GM18498 (cell line): ENCODE data around the gene CCDC12.

Experiments used
- ATAC-seq: cut with Tn5 transposase; IDR thresholded peaks from one replicate; pipeline ENCODE4 v1.9.1; 2021; ENCODE audit warnings: mild to moderate bottlenecking, moderate library complexity; ENCODE audit not compliant: unreplicated experiment

CCDC12 gene

DNA sequence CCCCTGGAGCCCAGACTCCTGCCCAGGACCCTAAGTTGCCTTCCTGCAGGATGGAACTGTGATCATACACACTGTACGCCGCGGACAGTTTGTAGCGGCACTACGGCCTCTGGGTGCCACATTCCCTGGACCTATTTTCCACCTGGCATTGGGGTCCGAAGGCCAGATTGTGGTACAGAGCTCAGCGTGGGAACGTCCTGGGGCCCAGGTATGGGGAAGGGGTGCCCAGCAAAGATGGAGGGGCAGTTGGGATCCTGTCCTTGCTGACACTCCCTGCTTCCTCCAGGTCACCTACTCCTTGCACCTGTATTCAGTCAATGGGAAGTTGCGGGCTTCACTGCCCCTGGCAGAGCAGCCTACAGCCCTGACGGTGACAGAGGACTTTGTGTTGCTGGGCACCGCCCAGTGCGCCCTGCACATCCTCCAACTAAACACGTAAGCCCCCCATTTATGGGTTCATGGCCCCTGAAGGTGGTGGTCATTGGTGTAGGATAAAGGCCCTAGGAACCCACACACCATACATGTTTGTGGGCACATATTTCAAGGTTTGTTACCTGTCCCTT, 31.8 kb upstream of the CCDC12 start:
- ATAC-seq: no peak

DNA sequence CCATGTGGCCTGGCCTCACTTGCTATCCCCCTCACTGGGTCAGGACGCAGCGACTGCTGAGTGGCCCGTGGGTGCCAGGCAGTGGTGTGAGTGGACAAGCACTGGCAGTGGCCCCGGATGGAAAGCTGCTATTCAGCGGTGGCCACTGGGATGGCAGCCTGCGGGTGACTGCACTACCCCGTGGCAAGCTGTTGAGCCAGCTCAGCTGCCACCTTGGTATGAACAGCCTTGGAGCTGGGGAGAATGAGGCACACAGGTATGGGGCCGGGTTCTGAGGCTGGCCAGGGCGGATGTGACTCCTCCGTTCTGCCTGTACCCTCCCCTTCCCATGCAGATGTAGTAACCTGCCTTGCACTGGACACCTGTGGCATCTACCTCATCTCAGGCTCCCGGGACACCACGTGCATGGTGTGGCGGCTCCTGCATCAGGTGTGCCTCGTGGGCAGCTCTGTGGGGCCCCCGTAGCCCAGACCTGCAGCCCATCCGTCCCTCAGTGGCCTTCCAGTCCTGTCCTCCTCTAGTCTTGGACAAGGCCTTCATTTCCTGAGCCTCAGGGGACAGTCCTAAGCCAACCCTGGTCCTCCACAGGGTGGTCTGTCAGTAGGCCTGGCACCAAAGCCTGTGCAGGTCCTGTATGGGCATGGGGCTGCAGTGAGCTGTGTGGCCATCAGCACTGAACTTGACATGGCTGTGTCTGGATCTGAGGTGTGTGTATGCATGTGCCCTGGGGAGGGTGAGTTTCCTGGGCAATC, 31.1 kb upstream of the CCDC12 start:
- ATAC-seq: no peak

DNA sequence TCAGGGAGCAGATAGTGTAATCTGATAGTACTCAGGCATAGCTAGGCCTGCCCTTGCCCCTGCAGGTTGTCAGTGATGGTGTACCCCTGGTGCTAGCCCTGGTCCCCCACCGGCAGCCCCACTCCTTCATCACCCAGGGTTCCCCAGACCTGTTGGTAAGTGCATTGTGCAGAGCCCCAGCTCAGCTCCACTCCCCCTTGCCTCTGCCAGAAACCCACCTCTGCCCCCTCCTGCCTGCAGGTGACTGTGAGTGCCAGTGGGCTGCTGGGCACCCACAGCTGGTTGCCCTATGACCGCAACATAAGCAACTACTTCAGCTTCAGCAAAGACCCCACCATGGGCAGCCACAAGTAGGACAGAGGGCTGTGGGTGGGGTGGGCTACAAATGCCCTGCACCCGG, 30.5 kb upstream of the CCDC12 start:
- ATAC-seq: no peak

DNA sequence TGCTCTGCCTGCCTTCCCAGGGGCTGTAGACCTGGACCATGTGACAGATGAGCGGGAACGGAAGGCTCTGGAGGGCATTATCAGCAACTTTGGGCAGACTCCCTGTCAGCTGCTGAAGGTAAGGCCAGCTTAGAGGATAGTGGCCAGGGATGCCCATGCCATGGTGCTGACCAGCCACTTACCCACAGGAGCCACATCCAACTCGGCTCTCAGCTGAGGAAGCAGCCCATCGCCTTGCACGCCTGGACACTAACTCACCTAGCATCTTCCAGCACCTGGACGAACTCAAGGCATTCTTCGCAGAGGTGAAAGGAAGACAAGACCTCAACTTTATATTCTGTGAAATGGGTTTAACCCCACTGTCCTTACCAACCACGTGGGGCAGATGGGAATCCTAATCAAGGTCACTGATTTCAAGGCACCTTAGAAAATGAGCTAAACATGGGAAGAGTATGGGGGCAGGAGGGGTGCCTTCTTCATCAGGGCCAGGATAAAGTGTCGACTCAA, 29.7 kb upstream of the CCDC12 start:
- ATAC-seq: no peak

DNA sequence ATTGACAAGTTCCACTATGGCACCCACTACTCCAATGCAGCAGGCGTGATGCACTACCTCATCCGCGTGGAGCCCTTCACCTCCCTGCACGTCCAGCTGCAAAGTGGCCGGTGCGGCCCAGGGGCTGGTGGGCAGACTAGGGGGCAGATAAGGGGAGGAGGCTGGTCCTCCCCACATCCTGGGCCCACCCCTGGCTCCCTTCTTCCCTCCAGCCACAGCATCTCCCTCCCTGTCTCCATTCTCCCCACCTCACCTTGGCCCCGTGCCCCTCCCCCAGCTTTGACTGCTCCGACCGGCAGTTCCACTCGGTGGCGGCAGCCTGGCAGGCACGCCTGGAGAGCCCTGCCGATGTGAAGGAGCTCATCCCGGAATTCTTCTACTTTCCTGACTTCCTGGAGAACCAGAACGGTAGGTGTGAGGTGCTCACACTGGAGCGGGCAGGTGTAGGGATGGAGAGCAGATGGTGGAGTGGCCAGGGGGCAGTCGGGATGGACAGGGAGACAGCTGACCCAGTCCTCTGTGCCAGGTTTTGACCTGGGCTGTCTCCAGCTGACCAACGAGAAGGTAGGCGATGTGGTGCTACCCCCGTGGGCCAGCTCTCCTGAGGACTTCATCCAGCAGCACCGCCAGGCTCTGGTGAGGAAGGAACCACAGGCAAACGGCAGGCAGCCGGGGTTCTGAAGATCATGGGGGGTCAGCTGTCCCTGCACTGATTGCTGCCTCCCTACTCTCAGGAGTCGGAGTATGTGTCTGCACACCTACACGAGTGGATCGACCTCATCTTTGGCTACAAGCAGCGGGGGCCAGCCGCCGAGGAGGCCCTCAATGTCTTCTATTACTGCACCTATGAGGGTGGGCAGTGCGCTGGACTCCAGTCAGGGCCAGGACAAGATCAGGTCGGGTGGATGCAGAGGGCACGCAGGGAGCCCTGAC, 28.9 kb upstream of the CCDC12 start:
- ATAC-seq: no peak

DNA sequence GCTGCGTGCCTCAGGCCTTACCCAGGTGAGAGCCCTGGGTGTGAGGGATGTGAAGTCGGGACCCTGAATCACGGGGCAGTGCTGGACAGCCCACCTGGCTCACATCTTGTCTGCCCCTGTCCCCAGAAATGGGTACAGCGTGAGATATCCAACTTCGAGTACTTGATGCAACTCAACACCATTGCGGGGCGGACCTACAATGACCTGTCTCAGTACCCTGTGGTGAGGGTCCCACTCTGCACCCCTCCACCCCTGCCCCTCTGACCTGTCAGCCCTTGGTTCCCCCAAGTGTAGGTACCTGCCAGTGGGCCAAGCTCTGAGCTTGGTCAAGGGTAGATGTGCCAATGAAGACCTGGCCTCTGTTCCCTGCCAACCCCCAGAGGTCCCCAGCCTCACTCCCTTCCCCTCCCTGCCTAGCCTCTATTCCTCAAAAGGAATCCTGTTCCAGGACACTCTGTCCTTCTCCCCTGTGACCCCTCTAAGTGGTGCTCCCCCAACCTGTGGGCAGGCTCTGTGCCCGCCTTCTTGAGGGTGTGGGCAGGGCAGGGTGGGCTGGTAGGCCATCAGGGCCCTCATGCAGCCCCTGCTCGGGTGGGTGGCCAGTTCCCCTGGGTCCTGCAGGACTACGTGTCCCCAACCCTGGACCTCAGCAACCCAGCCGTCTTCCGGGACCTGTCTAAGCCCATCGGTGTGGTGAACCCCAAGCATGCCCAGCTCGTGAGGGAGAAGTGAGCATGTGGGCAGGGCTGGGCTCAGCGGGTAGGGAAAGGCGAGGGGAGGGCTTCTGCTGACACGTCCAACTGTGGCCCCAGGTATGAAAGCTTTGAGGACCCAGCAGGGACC, 28.0 kb upstream of the CCDC12 start:
- no peak for ATAC-seq

DNA sequence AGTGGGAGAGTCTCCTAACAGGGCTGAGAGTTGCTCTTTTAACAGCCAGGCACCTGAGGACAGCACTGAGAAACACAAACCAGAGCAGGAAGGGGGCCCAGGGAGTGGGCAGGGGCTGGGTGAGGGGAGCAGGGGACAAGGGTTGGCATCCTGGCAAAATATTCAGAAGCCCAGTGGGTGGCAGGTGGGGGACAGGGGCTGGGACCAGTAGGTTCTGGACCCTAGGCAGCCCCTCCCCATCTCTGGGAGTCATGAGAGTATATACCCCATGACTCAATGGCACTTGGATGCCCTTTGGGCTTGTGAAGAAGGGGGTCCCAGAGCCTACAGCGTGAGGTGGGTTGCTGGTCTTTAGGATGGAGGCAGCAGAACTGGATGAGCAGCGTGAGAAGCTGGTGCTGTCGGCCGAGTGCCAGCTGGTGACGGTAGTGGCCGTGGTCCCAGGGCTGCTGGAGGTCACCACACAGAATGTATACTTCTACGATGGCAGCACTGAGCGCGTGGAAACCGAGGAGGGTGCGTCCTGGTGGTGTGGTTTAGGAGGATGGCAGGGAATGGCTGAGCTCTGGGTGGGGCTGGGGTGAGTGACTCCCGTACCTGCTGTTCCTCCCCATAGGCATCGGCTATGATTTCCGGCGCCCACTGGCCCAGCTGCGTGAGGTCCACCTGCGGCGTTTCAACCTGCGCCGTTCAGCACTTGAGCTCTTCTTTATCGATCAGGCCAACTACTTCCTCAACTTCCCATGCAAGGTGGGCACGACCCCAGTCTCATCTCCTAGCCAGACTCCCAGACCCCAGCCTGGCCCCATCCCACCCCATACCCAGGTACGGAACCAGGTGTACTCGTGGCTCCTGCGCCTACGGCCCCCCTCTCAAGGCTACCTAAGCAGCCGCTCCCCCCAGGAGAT, 27.2 kb upstream of the CCDC12 start:
- ATAC-seq: no peak

DNA sequence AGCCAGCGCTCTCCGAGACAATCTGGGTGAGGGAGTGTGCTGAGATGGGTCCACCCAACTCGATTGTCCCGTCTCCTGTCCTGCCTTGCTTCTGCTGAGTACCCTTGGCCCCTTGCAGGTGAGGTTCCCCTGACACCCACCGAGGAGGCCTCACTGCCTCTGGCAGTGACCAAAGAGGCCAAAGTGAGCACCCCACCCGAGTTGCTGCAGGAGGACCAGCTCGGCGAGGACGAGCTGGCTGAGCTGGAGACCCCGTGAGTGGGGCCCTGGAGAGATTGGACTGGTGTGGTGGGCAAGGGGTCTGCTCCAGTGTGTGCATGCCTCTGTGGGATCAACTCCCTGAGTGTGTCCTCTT, 26.5 kb upstream of the CCDC12 start:
- ATAC-seq: no peak

DNA sequence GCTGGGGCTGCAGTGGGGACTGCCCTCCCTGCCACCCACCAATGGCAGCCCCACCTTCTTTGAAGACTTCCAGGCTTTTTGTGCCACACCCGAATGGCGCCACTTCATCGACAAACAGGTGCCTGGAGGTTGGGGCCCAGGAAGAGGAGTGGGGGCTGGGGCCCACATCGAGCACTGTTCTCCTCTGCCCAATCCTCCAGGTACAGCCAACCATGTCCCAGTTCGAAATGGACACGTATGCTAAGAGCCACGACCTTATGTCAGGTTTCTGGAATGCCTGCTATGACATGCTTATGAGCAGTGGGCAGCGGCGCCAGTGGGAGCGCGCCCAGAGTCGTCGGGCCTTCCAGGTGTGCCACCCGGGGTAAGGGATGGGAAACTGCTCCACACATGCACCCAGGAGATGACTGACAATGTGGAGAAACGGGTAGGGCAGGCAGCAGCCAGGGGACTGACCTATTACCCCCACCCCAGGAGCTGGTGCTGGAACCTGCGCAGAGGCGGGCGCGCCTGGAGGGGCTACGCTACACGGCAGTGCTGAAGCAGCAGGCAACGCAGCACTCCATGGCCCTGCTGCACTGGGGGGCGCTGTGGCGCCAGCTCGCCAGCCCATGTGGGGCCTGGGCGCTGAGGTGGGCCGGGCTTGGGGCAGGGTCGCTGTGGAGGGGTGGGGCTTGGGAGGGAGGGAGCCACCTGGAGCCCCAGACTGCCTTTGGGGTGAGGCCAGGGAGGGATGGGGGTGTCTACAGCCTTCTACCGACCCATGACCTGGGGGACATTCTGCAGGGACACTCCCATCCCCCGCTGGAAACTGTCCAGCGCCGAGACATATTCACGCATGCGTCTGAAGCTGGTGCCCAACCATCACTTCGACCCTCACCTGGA, 25.9 kb upstream of the CCDC12 start:
- no peak for ATAC-seq

DNA sequence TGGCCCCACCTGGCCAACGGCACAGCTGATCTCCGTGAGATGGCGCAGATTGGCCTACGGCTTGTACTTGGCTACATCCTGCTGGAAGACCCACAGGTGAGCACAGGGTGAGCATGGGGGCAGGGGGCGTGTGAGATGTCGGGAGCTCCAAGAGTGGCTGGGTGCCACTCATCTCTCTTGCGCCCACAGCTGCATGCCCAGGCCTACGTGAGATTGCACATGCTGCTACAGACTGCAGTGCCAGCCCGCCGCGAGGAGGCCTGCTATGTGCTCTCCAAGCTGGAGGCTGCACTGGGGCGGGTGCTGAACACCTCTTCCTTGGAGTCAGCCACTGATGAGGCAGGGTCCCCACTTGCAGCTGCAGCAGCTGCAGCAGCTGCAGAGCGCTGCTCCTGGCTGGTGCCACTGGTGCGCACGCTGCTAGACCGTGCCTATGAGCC, 25.2 kb upstream of the CCDC12 start:
- no peak for ATAC-seq

DNA sequence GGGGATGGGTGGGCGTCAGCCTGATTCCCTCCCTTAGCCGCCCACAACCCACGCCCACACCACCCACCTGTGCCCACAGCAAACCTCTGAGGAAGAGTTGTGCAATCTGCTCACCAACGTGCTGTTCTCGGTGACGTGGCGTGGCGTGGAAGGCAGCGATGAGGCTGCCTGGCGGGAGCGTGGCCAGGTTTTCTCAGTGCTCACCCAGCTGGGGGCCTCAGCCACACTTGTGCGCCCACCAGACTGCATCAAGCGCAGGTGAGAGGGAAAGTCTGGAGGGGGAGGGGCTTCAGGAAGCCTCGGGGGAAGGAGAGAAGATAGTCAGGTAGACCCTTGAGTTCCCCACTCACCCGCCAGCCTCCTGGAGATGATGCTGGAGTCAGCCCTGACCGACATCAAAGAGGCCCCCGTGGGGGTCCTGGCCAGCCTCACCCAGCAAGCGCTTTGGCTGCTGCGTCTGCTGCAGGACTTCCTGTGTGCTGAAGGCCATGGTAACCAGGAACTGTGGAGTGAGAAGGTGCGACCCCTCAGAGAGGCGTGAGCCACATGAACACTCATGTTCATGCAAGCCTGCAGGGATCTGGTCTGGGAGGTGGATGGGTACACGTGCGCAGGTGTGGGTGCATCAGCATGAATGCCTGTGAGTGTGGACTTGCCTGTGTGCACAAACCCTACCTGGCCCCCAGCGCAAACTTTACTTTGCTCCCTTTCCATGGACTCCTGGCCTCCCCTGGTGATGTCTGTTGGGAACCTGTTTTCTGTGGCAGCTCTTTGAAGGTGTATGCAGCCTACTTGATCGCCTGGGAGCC, 24.6 kb upstream of the CCDC12 start:
- no peak for ATAC-seq

DNA sequence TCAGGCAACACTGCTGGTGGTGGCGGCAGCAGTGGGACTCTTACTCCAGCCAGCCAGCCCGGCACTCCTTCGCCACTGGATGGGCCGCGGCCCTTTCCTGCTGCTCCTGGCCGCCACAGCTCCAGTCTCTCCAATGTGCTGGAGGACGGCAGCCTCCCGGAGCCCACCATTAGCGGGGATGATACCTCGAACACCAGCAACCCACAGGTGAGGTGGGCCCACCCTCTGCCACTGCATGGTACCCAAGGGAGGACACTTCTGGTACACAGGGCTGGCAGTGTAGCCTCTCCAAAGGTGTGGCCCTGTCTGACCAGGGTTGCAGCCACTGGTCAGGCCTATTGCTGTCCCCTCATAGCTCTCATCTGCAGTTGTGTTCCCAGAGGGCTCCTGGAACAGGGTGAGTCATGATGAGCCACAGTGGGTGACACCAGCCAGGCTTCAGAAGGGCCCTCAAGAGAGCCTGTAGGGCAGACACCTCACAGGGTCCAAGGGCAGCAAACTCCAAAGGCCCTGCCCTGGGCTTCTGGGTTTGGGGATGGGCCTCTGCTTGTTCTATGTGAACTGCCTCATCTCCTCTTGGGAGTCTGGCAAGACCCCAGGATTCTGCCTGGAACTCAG, 23.8 kb upstream of the CCDC12 start:
- ATAC-seq: no peak

DNA sequence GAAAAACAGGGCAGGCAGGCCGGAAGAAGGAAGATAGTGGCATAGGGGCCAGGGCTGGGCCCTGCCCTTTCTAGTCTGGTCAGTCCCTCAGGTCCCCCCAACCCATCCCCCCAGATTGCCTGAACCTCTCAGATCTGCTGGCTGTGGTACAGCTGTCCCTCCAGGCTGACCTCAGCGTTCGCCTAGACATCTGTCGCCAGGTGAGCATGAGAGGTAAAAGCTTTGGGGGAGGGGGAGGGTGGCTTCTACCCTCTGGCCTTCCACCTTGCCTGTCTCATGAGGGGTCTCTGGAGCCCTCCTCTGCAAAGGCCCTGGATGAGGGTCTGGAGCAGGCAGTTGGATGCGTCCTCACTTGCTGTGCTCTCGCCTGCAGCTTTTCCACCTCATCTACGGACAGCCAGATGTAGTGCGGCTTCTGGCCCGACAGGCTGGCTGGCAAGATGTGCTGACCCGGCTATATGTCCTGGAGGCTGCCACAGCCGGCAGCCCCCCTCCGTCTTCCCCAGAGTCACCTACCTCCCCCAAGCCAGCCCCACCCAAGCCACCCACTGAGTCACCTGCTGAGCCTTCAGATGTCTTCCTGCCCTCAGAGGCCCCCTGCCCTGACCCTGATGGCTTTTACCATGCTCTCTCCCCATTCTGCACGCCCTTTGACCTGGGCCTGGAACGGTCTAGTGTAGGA, 23.1 kb upstream of the CCDC12 start:
- no peak for ATAC-seq

DNA sequence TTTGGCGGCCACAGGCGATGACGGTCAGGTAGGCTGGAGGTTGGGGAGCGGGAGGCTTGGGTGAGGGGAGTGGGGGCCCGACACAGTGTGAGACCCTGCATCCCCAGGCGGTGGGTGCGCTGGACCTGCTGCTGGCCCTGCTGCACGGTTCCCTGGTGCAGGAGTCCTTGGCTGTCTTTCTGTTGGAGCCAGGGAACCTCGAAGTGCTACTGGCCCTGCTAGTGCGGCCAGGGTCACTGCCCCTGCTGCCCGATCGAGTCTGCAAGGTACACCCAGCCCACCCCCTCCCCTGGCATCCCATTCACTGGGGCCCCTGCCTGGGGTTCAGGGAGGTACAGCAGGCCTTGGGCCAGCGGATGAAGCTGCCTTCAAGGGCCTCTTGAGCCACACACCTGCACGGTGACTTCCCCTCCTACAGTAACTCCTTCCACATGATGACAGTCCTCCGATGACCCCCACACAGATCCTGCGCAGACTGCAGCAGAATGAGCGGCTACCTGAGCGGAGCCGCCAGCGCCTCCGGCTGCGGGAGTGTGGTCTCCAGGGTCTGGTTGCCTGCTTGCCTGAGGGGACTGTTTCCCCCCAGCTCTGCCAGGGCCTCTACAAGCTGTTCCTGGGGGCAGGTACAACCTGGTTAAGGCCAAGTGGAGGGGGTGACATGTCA, 22.4 kb upstream of the CCDC12 start:
- no peak for ATAC-seq

DNA sequence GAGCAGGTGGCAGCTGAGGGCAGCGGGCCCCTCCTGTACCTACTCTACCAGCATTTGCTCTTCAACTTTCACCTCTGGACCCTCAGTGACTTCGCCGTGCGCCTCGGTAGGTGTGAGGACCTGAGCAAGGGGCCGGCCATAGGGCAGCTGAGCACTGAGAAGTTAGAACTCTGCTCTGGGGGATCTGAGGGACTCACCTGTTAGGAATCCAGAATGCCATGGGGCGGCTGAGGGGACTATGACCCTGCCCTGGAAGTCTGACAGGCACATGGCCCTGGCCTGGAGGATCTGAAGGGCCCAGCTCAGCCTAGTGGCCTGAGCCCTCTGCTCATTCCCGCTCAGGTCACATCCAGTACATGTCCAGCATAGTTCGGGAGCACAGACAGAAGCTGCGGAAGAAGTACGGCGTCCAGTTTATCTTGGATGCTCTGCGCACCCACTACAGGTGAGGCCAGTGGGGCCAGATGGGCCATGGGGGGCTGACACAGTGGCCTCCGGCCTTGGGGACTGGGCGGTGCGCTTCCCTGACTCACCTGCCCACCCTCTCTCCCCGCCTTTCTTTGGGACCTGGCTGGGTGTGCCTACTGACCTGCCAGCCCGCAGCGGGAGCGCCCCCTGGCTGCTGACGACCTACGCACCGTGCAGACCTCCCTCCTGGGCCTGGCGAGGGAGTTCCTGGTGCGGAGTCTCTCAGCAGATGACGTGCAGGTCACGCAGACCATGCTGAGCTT, 21.7 kb upstream of the CCDC12 start:
- no peak for ATAC-seq
